Ishikawa (cell line): ENCODE measurements around the gene FGF11.

Experiments
- CREB1 ChIP-seq: IDR thresholded peaks from 2 replicates; pipeline ENCODE4 v1.6.1; 2012; ENCODE audit warnings: low read depth
- EP300 ChIP-seq: IDR thresholded peaks from 2 replicates; pipeline ENCODE4 v1.6.1; 2012; ENCODE audit warnings: borderline replicate concordance
- FOXM1 ChIP-seq: IDR thresholded peaks from 2 replicates; pipeline ENCODE4 v1.6.1; 2012; ENCODE audit warnings: low read depth, borderline replicate concordance
- RAD21 ChIP-seq: IDR thresholded peaks from 2 replicates; pipeline ENCODE4 v1.6.1; 2012; ENCODE audit warnings: low read depth
- TAF1 ChIP-seq: IDR thresholded peaks from 2 replicates; pipeline ENCODE4 v1.6.1; 2012; ENCODE audit warnings: low read depth, mild to moderate bottlenecking
- TEAD4 ChIP-seq: IDR thresholded peaks from 2 replicates; pipeline ENCODE4 v1.6.1; 2012
- YY1 ChIP-seq: IDR thresholded peaks from 2 replicates; pipeline ENCODE4 v1.6.1; 2012; ENCODE audit warnings: low read depth
- ZBTB7A ChIP-seq: IDR thresholded peaks from 2 replicates; pipeline ENCODE4 v1.6.1; 2012; ENCODE audit warnings: low read depth
- TF ChIP-seq, protein P1 (sequence below): IDR thresholded peaks from 2 replicates; pipeline ENCODE4 v1.6.1; 2012
- TF ChIP-seq, protein P2 (sequence below): IDR thresholded peaks from 2 replicates; pipeline ENCODE4 v1.6.1; 2012
- TF ChIP-seq, protein P3 (sequence below): IDR thresholded peaks from 2 replicates; pipeline ENCODE4 v1.6.1; 2012; ENCODE audit warnings: low read depth, mild to moderate bottlenecking

- TF ChIP-seq TEAD4, result no peak
- no peak for TF ChIP-seq ZBTB7A
- TF ChIP-seq, protein P1, sequence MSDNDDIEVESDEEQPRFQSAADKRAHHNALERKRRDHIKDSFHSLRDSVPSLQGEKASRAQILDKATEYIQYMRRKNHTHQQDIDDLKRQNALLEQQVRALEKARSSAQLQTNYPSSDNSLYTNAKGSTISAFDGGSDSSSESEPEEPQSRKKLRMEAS, result no peak
- TF ChIP-seq, protein P2, sequence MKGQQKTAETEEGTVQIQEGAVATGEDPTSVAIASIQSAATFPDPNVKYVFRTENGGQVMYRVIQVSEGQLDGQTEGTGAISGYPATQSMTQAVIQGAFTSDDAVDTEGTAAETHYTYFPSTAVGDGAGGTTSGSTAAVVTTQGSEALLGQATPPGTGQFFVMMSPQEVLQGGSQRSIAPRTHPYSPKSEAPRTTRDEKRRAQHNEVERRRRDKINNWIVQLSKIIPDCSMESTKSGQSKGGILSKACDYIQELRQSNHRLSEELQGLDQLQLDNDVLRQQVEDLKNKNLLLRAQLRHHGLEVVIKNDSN, result no peak
- no peak for TF ChIP-seq YY1
- TF ChIP-seq RAD21, result no peak
- TF ChIP-seq CREB1, result no peak
- no peak for TF ChIP-seq FOXM1
- TF ChIP-seq, protein P3, sequence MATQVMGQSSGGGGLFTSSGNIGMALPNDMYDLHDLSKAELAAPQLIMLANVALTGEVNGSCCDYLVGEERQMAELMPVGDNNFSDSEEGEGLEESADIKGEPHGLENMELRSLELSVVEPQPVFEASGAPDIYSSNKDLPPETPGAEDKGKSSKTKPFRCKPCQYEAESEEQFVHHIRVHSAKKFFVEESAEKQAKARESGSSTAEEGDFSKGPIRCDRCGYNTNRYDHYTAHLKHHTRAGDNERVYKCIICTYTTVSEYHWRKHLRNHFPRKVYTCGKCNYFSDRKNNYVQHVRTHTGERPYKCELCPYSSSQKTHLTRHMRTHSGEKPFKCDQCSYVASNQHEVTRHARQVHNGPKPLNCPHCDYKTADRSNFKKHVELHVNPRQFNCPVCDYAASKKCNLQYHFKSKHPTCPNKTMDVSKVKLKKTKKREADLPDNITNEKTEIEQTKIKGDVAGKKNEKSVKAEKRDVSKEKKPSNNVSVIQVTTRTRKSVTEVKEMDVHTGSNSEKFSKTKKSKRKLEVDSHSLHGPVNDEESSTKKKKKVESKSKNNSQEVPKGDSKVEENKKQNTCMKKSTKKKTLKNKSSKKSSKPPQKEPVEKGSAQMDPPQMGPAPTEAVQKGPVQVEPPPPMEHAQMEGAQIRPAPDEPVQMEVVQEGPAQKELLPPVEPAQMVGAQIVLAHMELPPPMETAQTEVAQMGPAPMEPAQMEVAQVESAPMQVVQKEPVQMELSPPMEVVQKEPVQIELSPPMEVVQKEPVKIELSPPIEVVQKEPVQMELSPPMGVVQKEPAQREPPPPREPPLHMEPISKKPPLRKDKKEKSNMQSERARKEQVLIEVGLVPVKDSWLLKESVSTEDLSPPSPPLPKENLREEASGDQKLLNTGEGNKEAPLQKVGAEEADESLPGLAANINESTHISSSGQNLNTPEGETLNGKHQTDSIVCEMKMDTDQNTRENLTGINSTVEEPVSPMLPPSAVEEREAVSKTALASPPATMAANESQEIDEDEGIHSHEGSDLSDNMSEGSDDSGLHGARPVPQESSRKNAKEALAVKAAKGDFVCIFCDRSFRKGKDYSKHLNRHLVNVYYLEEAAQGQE, result no peak
- TF ChIP-seq TAF1, result no peak
- no peak for TF ChIP-seq EP300
These were observed 22.2 kb upstream of the FGF11 start for GRCh38 chr17:7417056-7417655.
